HepG2 (cell line): ENCODE data around the gene CRLF2.

Experiments used
- HCFC1 ChIP-seq: fragments of 150-350 bp; IDR thresholded peaks from 2 replicates; pipeline ENCODE4 v1.6.1; 2014; ENCODE audit warnings: low read depth, low read length
- POLR2G ChIP-seq: fragments of 200-400 bp; formaldehyde crosslinking; IDR thresholded peaks from 2 replicates; pipeline ENCODE4 v1.6.1; 2018; ENCODE audit warnings: mild to moderate bottlenecking, low read depth, low read length, moderate library complexity

DNA sequence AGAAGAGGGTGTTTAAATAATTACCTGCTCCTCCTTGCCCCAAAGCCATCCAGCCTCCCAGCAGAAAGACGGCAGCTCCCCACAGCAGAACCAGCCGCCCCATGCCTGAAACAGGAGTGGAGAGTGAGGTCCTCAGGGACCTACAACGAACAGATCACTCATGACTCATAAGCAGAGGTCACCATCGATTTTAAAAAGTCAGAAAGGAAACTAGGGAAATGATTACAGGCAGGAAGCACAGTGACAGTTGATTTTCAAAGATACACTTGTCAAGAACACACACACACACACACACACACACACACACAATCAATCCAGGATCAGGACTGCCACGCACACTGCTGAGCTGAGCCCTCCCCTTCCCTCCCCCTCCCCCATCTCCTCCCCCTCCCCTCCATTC is at the start of gene CRLF2:
- TF ChIP-seq POLR2G = no peak
- no peak for TF ChIP-seq HCFC1
